ENCODE measurements around the gene XPA.

XPA gene

DNA sequence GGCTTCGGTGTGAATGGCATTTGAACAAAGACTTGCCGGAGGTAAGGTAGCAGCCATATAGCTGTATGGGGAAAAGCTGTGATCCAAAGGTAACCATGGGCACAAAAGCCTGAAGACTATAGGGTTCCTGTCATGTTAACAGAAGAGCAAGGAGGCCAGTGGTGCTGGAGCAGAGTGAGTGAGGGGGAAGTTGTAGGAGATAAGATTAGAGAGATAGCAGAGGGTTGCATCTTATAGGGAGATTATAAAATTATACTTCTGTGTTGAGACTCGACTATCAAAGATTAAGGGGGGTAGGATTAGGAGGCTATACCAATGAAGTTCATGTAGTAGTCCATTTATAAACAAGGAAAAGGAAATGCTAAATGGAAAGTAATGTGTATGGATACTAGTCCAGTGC, 60.2 kb downstream of the XPA start:
- TF ChIP-seq CTCF (IDR thresholded peaks at IDR 0.05) = no peak

DNA sequence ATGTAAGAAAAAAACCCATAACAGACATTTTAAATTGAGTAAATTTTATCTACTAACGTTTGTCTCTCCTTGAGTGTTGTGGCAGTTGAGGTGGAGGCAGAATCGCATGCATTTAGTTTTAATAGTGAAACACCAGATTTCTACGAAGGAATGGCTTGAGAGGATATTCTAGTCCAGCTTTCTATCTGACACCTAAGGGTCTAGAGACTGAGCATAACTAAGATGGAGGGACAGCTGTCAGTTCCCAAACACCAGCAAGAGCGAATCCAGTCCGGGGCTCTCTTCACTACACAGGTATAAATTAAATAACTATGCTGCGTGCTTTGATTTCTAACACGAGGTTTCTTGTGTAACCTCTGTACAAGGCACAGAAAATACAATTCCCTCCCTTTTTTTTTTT, 62.1 kb downstream of the XPA start:
- no peak for TF ChIP-seq CTCF (IDR thresholded peaks at IDR 0.05)

- TF ChIP-seq CTCF (IDR thresholded peaks at IDR 0.05) = no peak
Observed at GRCh38 chr9:97633859-97634490, 63.2 kb downstream of the XPA start.

- TF ChIP-seq CTCF (IDR thresholded peaks at IDR 0.05) = no peak
Observed at GRCh38 chr9:97632985-97633858, 63.9 kb downstream of the XPA start, which contains the start of the genes NCBP1 and TSTD2. NCBP1 (plus strand) TSS chr9:97633821; CDS start chr9:97633882, 61 bp downstream. TSTD2 (minus strand) TSS chr9:97633368; CDS start chr9:97627562, 5,806 bp downstream.

GRCh38 chr9:97632248-97632984, 64.7 kb downstream of the XPA start:
- TF ChIP-seq CTCF (IDR thresholded peaks at IDR 0.05) = no peak

DNA sequence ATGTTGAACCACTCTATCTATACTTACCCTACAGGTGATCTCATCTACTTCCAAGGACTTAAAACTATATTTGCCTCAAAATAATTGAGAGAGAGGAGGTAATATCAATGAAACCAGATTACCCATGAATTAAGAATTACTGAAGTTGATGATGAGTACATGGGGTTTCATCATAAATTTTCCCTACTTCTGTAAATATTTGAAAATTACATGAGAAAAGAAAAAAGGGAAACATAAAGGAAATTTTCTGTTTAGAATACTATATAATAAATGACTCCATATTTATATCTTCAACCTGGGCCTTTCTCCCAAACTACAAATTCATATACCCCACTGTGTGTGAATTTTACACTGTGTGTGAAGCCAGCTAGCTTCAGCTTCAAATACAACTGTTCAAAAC, 66.5 kb downstream of the XPA start:
- no peak for TF ChIP-seq CTCF (IDR thresholded peaks at IDR 0.05)

- no peak for TF ChIP-seq CTCF (IDR thresholded peaks at IDR 0.05)
Observed at GRCh38 chr9:97629156-97629555, 68.0 kb downstream of the XPA start.

Data from LNCAP (cell line).